ENCODE measurements around the gene ENG. TPM values are rescaled to one million over a fixed set of nuclear protein-coding genes. Genes with fewer than 3 reads are reported as not detected.
"Not testable (repeated sequence)": the region's sequence is repeated elsewhere in the genome, so short reads cannot be mapped to it uniquely, and the experiment has no call there.

ENG gene
- polyA plus RNA-seq, 10 donors: 40.6 to 74.5 (median 52.4) TPM

DNA sequence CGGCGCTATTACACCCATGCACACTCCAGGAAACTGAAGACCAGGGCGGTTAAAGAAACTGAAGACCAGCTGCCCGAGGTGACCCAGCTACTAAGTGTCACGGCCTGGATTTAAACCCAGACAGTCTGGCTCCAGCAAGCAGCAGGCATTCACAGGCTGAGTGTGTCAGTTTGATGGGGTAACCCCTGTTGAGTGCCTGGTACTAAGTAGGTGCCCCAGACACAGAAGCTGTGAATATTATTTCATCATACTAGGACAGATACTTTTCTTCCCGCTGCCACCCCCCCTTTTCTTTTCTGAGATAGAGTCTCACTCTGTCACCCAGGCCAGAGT lies 7.3 kb downstream of the ENG start:
- no peak for DNase-seq

DNA sequence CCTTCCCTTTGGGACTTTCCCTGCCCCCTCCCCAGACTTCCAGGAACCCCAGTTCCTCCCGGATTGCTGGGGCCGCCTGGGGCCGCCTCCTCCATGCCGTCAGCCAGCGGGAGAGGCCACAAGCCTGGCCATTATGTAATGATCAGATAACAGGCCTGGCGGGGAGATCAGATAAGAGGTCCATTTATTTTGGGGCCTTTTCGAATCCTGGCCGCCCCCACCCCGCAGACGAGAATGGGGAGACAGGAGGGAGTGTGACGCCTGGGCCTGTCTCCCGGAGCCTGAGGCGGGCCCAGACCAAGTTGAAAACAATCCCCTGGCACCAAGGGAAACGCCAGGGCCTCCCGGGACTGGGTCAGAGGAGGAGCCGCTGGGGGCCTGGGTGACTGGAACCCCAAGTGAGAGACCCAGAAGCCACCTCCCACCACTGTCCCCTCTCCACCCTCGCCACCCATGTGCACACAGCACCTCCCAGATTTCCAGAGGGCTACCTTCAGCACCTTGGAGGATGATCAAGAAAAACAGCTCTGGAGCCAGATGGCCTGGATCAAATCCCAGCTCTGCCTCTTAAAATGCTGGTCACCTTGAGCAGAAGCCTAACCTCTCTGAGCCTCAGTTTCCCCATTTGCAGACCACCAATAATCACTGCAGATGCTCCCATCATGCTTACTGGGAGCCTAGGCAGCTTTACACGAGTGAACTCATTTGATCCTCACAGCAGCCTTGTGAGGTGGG lies 7.8 kb downstream of the ENG start:
- no peak for DNase-seq

DNA sequence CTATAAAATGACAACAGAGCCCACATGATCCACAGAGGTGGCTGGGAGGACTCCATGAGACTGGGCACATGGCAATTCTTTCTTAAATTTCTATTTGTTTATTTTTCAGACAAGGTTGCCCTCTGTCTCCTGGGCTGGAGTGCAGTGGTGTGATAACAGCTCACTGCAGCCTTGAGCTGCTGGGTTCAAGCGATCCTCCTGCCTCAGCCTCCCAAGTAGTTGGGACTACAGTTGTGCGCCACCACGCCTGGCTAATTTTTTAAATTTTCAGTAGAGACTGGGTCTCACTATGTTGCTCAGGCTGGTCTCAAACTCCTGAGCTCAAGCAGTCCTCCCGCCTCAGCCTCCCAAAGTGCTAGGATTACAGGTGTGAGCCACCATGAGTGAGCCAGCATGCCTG lies 8.8 kb downstream of the ENG start:
- DNase-seq: not testable (repeated sequence)

DNA sequence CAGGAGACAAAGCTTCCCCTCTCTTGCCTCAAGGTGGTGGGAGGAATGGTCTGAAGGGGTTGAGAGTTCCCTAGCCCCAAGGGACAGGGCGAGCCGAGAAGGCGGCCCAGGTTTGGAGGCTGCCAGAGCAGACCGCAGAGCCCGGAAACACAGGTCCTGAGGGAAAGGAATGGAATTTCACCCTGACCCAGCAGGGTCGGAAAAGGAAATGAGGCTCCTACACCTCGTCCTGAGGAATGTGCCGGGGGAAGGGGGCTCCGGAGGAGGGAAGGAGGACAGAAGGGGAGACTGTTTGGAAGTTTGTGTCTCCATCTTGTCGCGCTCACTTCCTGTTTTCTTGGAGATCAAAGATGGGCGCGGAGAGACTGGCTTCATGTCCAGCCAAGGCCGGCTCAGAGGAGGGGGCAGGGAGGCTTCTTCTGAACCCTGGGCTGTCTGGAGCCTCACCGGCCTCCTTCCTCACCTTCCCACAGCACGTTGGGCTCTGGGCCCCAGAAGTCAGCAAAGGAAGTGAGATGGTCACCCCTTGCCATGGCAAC lies 9.6 kb downstream of the ENG start:
- DNase-seq: peak in 1 of 3 donors; percentile 59

DNA sequence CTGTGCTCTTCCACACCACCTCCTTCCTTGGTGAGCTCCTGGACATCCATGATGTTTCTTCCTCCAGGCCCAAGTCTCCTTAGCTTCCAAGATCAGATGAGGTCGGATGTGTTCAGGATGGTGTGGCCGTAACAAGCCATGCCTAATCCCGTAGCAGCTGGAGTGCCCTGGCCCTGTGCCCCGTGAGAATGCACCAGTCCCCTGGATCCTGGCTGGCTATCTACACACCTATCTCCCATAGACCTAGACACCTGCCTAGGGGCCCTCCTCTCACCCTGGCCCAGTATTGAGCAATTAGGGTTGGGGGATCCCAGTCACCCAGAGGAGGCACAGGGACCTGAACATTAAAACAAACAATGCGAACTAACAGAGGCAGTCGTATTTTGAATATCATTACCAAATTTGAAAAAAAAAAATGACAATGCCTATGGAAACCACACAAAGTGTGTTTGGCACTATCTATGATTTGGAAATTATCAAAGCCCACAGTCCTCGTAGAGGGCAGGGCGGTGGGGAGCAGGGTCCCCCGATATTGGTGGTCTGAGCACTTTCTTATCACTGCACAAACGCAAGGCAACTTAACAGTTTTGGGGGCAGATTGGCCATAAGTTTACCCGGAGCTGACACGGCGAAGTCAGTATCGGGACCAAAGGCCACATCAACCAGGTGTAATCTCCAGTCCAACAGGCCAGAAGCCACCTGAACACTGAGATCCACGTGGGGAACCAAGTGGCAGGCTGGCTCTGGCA lies 13.2 kb downstream of the ENG start:
- DNase-seq: no peak

DNA sequence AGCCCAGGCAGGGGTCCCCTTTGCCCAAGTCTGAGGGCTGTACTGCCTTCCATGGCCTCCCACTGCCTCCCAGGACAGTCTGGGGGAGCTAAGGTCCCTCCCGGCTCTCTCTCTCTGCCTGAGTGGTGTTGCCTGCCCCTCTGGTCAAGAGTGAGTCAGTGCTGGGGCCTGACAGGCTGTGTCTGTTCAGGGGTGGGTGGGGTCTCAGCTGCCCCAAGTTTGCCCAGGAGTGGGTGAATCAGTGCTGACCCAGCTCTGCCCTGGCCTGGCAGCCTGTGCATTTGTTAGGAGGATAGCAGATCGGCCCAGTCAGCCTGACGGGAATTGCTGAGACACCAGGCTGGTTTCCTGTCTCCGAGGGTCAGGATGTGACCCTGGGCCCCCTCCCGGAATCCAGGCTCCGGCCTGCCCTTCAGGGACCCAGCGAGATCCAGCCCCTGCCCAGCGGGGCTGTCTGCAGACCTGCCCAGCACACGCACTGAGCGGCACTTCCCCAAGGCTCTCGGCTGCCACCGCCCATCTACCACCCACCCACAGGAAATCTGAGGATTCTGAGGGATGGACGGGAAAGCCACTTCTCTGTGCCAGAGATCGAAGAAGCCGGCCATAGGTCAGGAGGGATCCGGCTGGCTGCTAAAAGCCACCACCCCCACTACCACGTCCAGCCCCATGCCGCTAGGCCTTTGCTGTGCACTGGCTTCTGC lies 15.9 kb downstream of the ENG start:
- peak in 2 of 3 donors; percentile 40 to 59 for DNase-seq

DNA sequence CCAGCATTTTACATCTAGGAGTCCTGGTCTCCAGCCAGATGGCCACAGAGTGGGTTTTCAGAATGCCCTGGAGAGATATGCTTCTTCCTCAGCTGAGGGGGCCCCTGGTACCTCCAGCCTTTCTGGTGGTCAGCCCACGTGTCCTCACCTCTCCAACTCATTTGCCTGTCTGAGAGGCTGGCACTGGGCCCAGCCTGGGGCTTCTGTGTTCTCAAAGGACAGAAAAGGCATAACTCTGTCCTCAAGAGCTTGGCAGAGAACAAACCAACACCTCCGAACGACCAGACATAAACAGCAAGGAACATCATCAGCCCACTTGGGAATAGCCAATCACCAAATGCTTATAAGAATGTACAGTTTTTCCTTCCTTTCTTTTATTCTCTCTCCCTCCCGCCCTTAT lies 17.1 kb downstream of the ENG start:
- no peak for DNase-seq

DNA sequence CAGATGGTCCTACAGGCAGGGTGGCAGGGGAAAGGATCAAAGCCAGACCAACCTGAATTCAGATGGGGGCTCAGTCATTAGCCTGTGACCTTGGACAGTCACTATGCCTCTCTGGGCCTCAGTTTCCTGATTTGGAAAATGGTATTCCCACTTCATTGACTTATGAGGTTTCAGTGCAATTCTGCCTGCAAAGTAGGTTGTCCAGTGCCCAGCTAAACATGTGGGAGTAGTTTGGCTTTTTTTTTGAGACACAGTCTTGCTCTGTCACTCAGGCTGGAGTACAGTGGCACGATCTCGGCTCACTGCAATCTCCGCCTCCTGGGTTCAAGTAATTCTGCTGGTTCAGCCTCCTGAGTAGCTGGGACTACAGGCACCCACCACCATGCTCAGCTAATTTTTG lies 17.9 kb downstream of the ENG start:
- DNase-seq: not testable (repeated sequence)

DNA sequence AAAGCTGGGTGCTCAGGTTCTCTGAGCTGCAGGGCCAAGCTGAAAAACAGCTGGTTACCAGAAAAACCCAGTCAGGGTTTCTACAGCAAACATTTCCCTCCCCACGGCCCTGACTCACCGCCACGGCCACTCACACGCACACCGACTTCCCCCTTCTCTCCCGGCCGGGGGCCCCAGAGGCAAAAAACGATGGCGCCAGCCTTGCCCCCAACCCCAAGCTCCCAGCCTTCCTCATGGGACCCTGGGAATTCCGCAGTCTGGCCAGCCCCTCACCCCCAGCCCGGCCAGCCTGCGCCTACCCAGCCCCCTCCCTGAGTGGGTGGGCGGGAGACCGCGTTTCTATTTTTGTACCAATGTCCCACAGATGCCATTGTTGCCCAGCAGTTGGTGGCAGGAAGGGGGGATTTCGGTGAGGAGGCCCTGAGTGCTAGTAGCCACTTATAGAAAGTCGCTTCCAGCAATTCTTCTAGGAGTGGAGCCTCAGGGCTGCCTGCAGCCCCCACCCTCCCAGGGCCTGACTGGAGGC lies 18.4 kb downstream of the ENG start:
- DNase-seq: peak in 2 of 3 donors; percentile 46 to 74

DNA sequence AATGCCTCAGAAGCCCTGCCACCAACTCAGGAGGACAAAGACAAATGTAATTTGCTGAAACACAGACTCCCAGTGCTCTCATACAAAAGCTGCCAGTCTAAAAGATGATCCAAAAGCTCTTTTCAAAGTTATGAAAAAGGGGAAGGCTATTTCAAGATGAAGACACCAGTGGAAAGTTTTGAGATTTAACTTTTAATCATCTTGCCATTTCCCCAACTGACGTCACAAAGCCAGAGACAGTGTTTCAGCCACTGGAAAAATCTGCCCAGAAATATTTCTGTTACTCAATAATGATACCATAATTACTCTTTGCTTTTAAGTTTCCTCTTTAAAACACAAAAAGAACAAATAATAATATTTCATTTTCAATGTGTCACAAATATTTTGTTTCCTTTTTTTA lies 20.9 kb downstream of the ENG start:
- DNase-seq: no peak

DNA sequence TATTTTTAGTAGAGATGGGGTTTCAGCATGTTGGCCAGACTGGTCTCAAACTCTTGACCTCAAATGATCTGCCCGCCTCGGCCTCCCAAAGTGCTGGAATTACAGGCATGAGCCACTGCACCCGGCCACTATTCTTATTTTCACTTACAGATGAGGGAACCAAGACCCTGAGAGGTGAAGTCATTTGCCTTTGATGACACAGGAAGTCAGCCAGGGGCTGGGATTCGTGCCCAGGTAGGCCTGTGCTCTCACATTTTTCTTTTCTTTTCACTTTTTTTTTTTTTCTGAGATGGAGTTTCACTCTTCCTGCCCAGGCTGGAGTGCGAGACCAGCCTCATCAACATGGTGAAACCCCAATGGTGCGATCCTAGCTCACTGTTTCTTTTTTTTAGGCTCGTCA lies 22.2 kb downstream of the ENG start:
- no peak for DNase-seq

DNA sequence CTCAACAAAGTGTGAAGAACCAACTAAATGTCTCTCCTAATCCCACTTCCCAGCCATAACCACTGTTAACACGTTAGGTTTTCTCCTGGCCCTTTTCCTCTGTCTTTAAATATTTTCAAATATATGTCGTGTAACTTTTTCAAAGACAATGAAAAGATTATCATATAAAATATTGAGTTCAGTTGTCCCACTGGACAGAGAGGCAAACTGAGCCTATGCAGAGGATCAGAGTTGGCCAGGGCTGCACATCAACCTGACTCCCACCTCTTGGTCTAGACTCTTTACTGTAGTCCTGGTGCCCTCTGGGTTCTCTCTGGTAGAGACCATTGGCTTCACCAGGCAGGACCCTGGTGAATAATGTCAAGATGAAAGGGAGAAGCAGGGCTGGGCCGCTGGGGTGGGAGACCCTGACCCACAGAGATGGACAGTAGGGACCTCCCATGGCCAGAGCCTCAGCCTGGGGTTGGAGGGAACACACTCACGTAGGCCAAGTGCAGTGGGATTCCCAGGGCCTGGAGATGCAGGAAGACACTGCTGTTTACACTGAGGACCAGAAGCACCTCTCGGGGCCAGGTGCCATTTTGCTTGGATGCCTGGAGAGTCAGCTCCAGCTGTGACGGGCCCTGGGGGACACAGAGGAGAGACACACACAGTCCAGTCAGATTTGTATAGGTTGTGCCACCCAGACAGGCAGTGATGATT lies 25.1 kb downstream of the ENG start:
- DNase-seq: no peak

DNA sequence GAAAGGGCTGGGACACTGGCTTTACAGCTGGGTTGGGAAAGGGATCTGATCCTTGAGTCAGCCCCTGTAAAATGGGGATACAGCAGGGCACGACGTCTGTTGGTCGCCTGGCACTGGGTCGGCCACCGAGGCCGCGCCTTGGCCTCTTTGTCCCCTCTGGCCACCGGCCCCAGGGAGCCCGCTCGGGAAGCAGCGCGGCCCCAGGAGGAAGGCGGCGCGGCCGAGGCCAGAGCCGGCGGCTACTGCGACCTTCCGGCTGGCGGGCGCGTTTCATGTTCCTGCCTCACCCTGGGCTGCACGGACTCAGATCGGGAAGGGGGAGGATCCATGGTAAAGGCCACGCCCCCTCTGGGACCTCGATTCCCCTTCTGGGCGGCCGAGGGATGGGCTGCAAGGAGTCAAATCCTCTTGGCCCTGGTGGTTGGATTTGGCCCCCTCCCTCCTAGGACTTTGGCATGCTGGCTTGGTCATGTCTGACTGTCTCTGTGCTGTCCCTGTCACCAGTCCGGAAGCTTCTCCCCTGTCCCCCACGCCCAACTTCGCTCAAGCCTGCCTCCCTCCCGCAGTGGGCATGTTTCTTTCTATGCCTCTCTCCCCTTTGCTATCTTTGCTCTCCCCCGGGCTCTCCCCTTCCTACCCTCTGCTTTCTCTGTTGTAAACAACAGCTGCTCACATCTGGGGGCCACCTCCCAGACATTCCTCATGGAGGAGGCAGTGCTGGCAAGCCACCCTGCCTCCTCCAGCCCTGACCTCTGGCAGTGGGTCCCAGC lies 26.0 kb downstream of the ENG start:
- peak; percentile 74 to 92 (median 77) for DNase-seq

DNA sequence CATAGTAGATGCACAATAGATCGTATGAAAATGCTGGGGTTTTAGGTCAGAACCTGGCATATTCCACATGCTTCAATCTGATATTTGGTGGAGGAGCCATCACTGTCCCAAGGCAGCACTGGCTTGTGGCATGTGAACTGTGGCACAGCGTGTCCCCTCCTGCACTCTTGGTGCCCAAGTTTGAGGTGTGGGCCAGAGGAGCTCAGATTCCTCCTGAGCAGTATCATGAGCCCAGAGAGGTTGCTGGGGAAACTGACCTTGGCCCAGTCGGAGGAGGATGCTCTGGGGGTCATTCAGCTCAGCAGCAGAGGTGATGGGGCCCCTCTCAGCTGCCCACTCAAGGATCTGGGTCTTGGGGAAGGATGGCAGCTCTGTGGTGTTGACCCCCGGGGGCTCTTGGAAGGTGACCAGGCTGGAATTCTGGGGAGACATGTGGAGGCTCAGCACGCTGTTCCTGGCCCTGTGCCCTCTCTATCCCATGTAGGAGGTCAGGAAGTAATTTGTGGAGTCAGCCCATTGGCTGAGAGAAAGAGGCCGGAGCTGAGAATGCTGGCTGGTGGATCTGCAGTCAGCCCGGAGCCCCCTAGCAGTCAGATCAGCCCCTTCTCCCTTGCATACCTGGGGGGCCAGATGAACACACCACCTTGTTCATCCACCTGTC lies 28.1 kb downstream of the ENG start:
- DNase-seq: no peak

DNA sequence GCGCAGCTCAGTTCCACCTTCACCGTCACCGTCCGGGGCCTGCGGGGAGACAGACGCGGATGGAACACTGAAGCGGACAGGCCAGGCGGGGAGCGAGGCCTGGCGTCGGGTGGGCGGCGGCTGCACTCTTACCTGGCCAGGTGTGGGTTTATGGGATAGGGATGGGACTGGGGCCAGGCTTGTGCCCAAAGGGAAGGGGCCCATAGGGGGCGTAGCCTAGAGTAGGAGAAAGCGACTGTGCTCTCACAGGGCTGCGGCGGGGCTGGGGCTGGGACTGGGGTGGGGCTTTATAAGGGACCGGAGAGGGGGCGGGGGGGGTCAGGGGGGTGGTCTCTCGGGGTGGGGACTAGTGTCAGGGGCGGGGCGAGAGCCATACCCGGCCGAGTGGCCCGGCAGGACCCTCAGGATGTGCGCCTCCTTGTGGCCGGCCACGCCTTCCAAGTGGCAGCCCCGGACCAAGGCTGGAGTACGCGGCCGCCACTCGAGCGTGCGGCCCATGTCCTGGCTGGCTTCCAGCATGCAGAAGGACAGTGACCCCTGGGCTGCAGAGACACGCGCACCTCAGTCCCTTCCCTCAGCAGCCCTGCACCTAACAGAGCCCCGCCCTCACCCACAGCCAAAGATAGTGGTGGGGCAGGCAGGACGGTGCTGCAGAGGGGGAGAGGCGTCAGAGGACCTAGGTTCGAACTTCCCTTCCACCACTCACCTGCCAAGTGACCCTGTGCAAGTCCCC lies 29.0 kb downstream of the ENG start:
- DNase-seq: no peak

DNA sequence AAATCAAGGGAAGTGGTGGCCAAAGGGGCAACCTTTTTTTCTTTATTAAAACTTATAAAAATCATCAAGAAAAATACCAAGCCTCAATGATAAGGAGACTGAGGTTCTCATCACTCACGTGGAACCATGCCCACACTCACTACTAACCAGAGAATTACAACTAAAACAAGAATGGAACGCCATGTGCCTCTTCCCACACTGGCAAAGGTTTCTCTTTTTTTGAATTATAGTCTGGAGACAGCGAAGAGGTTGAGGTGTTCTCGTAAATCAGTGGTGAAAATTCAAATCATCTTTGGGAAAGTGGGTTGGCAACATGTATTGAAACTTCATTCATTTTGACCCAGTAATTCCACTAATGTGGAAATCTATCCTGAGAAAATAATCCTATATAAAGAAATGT lies 32.4 kb downstream of the ENG start:
- no peak for DNase-seq

DNA sequence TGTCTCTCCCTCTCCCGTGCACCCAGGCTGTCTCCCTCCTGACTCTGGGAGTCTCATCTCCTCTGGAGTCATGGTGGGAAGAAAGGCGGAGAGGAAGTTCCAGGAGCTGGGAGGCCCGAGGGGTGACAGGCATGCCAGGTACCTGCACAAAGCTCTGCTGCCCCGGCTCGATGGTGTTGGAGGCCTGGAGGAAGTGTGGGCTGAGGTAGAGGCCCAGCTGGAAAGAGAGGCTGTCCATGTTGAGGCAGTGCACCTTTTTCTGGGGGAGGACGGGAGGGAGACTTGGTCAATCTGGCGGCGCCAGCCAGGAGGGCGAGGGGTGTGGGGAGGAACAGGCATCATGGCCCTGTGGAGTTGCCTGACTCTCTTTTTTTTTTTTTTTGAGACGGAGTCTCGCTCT lies 35.9 kb downstream of the ENG start:
- DNase-seq: no peak

DNA sequence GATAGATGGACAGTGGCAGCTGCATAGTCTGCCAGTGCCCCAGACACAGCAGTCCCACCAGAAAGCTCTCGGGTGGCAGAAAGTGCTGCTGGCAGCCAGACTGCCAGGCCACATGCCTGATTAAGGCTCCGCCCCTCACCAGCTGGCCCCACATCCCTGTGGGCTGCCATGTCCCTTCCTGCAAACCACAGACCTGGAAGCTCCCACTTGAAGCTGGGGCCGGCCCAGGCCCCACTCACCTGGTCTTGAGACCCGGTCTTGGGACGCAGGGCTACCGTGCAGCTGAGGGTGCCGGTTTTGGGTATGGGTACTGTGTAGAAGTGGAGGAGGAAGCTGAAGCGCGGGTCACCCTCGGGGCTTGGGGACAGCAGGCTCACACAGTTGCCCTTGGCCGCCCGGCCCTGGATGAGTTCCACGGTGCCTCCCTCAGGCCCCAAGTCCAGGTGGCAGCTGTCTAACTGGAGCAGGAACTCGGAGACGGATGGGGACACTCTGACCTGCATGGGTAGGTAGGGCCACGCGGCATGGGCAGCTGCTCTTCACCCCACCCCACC lies 36.5 kb downstream of the ENG start:
- DNase-seq: peak; percentile 55 to 77 (median 58)

DNA sequence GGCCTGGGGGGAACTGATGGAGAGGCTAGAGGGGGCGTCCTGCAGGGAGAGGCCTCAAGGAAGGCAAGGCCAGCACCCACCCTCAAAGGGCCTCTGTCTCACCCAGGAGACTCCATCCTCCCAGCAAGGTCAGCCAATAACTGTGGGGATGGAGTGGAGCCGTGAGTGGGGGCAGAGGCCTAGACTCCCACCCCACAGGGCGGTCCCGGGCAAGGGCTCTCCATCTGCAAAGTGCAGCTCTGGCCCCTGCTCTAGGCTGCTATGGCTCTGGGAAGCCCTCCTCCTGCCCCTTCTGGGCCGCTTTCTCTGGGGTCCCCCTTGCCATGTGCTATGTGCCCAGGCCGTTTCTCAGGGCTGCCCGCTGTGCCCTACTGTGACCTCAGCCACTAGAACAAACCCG lies 37.7 kb downstream of the ENG start:
- DNase-seq: no peak
